Stromal cell of bone marrow (primary cell): Measurements from ENCODE around the gene HOMER2.
"Not testable (repeated sequence)": the region's sequence is repeated elsewhere in the genome, so short reads cannot be mapped to it uniquely, and the experiment has no call there.

Experiments used
- DNase-seq: peaks from one replicate; pipeline ENCODE4 v3.0.0-alpha.2; 2012; ENCODE audit warnings: low read depth

The HOMER2 gene

DNA sequence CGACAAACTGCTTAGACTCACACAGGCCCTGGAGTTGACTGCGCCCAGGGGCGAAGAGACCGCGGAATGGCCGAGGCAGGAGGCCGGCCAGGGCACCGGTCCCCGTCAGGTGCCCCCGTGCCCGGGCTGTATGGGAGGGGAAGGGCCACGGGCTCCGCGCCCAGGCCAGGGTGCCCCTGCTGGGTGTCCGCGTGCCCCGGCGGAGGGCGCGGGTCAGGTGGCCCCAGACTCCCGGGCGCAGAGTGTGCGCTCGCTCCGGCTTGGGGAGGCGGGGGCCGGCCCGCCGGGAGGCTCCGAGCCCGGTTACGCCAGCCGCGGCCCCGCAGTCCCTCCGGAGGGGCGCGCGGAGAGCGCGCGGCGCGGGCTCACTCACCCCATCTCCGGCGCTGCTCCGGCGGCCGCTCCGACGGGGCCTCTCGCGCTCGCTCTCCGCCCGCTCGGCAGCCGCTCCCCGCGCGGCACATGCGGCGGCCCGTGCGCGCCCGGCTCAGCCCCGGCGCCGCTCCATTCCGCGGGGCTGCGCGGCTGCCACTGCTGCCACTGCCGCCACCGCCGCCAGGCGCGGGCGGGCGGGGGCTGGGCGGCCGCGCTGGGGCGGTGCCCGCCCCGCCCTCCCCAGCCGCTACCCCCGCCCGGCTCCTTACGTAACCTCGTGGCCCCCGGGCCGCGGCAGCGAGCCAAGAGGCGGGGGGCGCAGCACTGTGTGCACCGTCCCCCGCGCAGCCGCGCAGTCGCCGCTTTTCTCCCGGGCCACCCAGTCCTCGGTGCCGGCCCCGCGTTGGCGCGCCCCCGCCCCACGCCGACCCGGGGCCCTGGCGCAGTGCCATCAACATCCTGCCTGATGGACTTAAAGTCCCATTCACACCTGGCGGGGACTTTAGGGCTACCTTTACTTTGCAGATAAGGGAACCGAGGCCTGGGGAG, at the start of gene HOMER2:
TSS of gene HOMER2 (minus strand) at position 563 of the 924 bp plus-strand sequence. CDS start at position 378, 185 bp downstream.
- DNase-seq = no peak

DNA sequence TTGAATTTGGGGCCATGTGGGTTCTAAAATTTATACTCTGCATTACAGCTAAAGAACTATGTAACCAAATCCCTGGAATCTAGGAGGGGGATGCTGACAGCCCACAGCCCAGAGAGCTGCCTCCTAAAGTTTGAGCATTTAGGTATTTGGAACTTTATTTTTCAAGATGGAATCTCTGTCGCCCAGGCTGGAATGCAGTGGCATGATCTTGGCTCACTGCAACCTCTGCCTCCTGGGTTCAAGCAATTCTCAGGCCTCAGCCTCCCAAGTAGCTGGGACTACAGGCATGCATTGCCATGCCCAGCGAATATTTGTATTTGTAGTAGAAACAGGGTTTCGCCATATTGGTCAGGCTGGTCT, 48.1 kb upstream of the HOMER2 start:
- DNase-seq = not testable (repeated sequence)

DNA sequence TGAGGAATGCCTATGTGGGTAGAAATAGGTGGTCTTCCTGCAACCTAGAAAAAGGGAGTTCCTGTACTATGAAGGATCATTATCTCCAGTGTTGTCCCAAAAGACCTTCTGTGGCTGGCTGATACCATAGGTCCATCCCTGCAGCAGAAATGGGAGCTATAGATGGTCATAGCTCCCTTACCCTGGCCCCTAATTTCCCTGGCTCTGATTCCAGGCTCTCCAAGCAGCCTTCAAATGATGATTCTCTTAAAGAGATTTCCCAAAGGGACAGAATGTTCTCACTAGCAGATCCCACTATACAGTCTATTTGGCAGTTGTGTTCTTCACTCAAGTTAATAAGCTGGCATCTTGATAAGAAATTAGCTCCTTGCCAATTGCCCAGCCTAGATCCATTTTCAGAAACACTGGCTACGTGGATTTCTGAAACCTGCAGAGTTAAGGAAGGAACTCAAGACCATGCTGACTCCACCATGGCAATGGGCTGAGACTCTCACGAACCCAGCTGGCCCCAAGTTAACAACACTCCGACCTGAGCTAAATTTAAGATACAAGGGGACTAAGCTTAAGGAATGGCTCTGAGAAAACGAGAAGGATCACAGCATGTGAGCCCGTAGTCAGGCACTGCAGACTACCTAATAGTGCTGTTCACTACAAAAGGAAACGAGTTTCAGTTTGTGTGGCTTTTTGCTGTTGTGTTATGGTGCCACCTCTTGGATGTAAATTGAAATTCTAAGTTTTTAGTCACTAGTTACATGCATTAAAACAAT, 47.6 kb upstream of the HOMER2 start:
- DNase-seq = no peak

- DNase-seq = no peak
Measured at GRCh38 chr15:82999426-82999825, 46.9 kb upstream of the HOMER2 start.

DNA sequence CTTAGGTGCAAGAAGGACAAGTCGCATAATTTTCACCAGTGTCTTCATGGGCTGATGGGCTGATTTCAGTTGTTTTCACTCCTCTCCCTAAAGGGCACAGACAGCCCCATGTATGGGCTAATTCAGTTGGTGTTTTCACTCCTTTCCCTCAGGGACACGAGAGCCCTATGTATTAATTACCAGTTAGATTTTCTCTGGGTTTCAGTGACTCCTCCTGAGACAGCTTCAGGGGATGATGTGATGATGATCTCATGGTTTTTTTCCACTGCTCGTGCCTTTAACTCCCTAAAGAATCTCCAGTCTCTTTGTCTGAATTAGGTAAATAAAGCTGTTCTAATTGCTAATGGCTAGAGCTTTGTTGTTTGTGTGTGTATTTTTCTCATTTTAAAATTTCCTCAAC, 43.4 kb upstream of the HOMER2 start:
- DNase-seq = no peak

GRCh38 chr15:82995076-82995475, 42.6 kb upstream of the HOMER2 start:
- no peak for DNase-seq

DNA sequence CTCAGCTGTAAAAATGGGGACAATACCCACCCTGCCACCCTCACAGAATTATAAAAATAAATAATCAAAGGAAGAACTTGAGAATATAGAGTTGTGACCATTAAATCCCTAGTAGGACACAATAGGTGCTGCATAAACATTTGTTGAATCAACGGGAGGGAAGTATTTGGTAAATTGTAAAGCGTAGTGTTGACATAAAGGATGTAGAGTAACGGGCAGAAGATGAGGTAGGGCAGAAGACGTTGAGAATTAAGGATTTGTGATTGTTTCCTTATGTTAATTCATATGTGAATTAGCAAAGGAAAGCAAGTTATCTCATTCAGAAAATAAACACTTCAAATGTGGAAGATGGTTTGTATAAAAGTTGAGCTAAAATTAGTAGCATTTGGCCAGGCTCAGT, 40.6 kb upstream of the HOMER2 start:
- no peak for DNase-seq

- DNase-seq = no peak
Measured at GRCh38 chr15:82992436-82992998, 40.0 kb upstream of the HOMER2 start.

- no peak for DNase-seq
Measured at GRCh38 chr15:82986442-82986780, 33.9 kb upstream of the HOMER2 start.

DNA sequence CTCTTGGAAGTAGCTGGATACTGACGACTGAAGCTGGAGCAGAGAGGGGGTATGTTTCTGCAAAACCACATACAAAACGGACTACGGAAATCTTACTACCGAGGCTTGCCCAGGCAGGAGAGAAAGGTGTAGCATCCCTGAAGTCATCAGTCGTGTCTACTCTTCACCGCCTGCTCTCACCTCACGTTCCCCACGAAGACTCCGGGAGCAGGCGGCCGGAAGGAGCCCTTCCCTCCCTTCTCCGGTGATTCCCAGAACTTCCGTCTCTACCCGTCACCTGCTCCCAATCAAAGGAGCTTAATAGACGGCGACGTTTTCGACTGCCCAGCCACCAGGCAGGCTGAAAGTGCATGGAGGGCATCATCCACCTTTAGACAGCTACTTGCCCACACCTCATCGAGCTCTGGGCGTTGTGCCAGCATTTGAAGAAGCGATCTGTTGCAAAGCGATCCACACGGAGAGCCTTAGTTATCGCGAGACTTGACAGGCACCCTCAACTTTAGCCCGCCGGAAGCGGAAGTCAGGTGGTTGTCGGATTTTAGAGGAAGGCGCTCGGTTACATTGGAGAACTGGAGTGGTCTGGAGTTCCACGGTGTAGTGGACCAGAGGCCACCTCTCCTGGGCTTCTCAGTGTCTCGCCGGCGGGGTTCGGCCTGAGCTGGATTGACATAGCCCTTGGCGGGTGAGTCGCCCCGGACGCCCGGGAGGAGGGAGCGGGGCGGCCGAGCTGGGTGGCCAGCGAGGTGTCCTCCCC, 33.3 kb upstream of the HOMER2 start, which contains the start of gene RAMAC:
TSS of gene RAMAC (plus strand) at position 523 of the 754 bp plus-strand sequence. CDS start 2,809 bp downstream, outside the sequence.
- peak; percentile 93 for DNase-seq

GRCh38 chr15:82980981-82981380, 28.5 kb upstream of the HOMER2 start:
- DNase-seq = no peak

DNA sequence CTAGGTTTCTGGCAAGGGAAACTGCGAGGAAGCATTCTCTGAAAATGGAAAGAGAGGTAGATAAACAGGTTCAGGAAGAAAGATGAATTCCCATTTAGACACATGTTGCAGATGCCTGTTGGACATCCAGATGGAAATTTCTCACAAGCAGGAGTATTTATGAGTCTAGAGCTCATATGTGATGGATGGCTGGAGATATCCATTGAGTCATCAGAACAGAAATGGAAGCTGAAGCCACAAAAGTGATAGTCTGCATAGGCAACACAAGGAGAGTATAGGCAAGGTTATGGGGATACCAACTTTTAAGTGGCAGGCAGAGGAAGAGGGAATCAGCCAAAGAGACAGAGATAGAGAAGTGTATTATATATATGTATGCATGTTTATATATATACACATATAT, 27.2 kb upstream of the HOMER2 start:
- no peak for DNase-seq

GRCh38 chr15:82978438-82978837, 25.9 kb upstream of the HOMER2 start:
- DNase-seq = no peak

DNA sequence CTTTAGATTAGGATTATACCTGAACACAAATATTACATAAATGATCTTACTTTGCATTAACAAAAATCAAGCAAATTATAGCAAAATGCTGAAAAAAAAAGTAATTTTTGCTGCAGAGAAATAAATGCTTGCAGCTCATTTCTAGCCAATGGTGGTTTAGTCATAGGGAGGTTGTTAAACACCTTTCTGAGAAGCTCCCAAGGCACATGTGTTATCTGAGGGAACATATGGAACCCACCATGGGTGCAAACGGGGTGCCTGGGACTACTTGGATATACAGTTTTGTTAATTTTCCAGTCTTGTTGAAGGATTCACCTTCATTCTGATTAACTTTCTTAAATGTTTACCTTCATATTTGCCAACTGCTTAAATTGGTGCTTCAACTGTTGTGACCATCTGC, 24.6 kb upstream of the HOMER2 start:
- no peak for DNase-seq

GRCh38 chr15:82972990-82973389, 20.5 kb upstream of the HOMER2 start:
- no peak for DNase-seq

DNA sequence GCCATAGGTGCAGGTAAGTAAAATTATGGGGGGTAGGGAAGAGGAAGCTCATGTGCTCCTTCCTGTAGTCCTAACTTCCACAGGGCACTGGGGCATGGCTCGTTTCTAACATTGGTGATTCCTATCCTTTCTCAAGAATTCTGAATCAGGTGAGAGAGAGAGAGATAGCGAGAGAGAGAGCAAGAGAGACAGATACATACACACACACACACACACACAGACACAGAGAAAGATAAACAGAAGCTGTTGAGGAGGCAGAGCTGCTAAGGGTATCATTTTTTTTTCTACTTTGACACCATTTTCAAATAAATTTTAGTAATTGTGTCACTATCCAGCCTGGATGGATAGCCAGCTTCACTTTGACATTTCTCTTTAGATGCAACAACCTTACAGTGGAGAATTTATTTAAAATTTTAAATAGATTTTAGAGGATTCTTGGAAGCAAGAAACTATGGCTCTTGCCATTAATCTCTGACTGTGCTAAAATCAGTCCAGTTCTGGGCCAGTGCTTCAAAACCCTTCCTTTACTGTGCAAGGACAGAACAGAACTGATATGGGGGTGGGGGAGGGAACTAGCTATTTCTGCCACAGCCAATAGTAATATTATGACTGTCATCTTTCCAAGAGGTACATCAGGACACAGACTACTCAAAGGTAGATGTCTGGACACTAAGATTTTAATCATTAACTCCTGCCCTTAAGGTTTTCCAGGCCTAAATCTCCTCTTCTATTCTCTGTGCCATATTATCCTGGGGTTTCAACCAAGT, 18.9 kb upstream of the HOMER2 start:
- DNase-seq = no peak

DNA sequence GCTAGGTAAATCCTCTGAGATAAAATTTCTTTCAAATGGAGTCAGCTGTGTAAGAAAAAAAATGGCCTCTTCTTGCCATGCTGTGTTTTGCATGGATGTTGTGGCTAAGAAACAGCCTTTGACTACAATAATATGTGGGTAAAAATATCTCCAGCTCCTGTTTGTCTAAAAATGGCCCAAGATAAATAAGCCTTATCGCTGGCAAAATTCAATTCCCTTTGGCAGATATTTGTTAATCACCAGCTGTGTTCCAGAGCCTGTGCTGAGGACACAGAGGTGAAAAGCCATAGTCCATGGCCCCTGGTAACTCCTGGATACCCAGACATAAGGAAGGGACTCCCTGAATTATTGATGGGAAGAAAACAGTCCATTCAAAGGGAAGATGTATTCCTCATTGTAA, 18.2 kb upstream of the HOMER2 start:
- DNase-seq = no peak

DNA sequence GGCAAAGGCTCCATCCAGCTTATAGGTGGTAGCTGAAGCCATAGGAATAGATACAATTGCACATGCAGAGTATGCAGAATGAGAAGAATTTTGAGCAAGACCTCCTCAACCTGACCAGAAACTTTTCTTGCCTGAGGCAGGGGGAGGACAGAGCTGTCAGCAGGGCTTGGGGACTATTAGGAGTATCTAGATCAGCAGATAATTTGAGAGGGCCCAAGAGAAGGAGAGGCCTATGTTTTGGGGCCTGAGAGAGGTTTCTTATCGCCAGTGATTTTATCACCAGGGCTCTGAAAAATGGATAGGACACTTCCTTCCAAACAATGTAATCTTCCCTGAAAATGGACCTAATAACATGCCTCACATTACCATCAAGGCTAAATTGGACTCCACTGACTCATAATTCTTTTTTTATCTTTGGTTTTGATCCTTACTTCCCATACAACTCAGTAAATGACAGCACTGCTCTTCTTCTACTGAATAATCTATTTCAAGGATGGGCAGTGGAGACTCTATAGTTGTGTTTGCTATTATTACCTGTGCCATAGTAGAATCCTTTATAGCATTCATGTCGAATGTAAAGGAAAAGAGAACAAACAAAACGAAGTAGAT, 17.7 kb upstream of the HOMER2 start:
- no peak for DNase-seq

DNA sequence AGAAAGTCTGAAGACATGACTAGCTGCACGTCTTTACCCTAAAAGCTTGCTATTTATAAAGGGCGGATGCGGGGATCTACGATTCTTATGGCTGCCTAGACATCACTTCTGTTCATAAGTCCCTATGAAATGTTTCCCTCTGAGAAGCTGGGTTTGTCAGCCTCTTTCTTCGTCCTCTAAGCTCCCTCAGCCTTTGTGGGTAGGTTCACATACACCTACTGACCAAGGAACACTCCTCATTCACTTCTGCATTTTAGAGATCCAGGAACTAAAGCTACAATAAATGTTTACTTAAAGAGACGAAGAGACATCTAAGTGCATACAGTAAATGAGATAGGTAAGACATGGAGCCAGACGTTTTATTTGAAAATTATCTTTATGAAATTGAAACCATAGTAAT, 16.8 kb upstream of the HOMER2 start:
- no peak for DNase-seq

DNA sequence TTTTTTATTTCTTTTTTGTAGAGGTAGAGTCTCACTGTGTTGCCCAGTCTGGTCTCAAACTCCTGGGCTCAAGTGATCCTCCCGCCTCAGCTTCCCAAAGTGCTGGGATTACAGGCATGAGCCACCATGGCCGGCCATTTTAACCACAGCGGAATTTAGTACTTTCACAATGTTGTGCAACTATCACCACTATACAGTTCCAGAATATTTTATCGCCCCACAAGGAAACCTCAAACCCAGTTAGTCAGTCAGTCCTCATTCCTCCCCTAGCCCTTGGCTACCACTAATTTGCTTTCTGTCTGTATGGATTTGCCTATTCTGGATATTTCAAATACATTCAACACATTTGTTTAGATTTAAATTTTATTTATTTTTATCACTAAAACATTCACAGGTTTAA, 15.5 kb upstream of the HOMER2 start:
- peak; percentile 81 for DNase-seq

GRCh38 chr15:82966671-82967071, 14.2 kb upstream of the HOMER2 start:
- DNase-seq = no peak
